ENCODE measurements around the gene MRTFB. TPM values are rescaled to one million over a fixed set of nuclear protein-coding genes. Genes with fewer than 3 reads are reported as not detected.

The MRTFB gene
- total RNA-seq, 1 experiment from 2014 or later: 90.5 TPM

GRCh38 chr16:14087590-14088154 lies 16.6 kb downstream of the MRTFB start:
- Histone ChIP-seq H3K4me1 (ENCODE audit: control insufficient read depth, insufficient read depth, low read length) (0 out of 2 replicates have a peak, but pooled peaks cover 6% of the 10 kb centered on the region), H3K27me3 (ENCODE audit: control insufficient read depth, insufficient read depth, low read length) (no peaks in the 10 kb centered on the region), H3K27ac (ENCODE audit: low read length) (no peak overlapping the region; the same call in 1 of the 2 replicates), H3K9me3 (ENCODE audit: control insufficient read depth, insufficient read depth, low read depth, low read length) (no peaks in the 10 kb centered on the region), H3K4me3 (ENCODE audit: low read depth in 2 of 2, low read length in 2 of 2) (no peak overlapping the region), H3K36me3 (ENCODE audit: control insufficient read depth, insufficient read depth, low read length) (no peaks in the 10 kb centered on the region)
- in situ Hi-C loops (cut with HindIII; ENCODE audit: low pct_unique_long_range_greater_than_20kb, low sequenced_read_pairs): no loop called here
- ChIA-PET CTCF (no interaction called here), POLR2A (no interaction called here)
- intact Hi-C loops (cut with micrococcal nuclease; ENCODE audit: unreplicated experiment): no loop called here
- TF ChIP-seq SIN3A (IDR thresholded peaks at IDR 0.05; ENCODE audit: borderline replicate concordance, insufficient read depth, low read depth, low read length) (no peak), TCF7L2 (IDR thresholded peaks at IDR 0.05; ENCODE audit: low read depth, low read length) (no peak), POLR2AphosphoS5 (IDR thresholded peaks at IDR 0.05; ENCODE audit: low read depth, low read length) (no peak)
- TF ChIP-seq, protein P1, sequence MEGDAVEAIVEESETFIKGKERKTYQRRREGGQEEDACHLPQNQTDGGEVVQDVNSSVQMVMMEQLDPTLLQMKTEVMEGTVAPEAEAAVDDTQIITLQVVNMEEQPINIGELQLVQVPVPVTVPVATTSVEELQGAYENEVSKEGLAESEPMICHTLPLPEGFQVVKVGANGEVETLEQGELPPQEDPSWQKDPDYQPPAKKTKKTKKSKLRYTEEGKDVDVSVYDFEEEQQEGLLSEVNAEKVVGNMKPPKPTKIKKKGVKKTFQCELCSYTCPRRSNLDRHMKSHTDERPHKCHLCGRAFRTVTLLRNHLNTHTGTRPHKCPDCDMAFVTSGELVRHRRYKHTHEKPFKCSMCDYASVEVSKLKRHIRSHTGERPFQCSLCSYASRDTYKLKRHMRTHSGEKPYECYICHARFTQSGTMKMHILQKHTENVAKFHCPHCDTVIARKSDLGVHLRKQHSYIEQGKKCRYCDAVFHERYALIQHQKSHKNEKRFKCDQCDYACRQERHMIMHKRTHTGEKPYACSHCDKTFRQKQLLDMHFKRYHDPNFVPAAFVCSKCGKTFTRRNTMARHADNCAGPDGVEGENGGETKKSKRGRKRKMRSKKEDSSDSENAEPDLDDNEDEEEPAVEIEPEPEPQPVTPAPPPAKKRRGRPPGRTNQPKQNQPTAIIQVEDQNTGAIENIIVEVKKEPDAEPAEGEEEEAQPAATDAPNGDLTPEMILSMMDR (IDR thresholded peaks at IDR 0.05): no peak
- TF ChIP-seq, protein P2, sequence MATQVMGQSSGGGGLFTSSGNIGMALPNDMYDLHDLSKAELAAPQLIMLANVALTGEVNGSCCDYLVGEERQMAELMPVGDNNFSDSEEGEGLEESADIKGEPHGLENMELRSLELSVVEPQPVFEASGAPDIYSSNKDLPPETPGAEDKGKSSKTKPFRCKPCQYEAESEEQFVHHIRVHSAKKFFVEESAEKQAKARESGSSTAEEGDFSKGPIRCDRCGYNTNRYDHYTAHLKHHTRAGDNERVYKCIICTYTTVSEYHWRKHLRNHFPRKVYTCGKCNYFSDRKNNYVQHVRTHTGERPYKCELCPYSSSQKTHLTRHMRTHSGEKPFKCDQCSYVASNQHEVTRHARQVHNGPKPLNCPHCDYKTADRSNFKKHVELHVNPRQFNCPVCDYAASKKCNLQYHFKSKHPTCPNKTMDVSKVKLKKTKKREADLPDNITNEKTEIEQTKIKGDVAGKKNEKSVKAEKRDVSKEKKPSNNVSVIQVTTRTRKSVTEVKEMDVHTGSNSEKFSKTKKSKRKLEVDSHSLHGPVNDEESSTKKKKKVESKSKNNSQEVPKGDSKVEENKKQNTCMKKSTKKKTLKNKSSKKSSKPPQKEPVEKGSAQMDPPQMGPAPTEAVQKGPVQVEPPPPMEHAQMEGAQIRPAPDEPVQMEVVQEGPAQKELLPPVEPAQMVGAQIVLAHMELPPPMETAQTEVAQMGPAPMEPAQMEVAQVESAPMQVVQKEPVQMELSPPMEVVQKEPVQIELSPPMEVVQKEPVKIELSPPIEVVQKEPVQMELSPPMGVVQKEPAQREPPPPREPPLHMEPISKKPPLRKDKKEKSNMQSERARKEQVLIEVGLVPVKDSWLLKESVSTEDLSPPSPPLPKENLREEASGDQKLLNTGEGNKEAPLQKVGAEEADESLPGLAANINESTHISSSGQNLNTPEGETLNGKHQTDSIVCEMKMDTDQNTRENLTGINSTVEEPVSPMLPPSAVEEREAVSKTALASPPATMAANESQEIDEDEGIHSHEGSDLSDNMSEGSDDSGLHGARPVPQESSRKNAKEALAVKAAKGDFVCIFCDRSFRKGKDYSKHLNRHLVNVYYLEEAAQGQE (IDR thresholded peaks at IDR 0.05; ENCODE audit: insufficient read depth in 1 of 2, low read depth in 2 of 2, low read length in 1 of 2): no peak
- BruUV-seq (replicated peaks): no TSS peak
- no peak for ATAC-seq
- DNase-seq (ENCODE audit: low read depth, low spot score): no peak

DNA sequence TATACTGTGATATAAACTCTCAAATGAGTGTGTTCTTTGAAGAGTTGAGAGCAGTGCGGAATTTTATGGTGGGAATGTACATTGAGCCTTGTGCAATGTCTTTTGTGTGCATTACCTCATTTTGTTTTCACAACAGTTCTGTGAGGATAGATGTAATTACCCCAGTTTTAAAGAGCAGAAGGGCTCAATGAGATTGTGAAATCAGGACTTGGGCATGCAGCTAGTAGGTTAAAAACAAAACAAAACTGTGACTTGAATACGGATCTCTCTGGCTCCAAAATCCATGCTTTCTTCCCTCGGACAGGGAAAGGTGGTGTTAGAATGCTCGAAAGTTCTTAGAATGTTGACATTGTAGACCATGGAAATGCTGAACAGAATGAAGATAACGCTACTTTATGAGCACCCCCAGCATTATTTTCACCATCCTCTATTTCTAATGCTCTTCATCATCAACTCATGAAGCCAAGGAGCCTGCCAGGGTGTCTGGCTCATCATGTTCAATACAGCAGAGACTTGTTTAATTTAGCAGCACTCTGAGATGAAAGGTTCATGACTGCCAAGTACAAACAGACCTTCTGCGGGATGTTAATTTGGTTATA lies 17.1 kb downstream of the MRTFB start:
- H3K4me3 ChIP-seq (ENCODE audit: low read depth in 2 of 2, low read length in 2 of 2): no peak overlapping the region
- no peaks in the 10 kb centered on the region for H3K36me3 ChIP-seq (ENCODE audit: control insufficient read depth, insufficient read depth, low read length)
- intact Hi-C loops (cut with micrococcal nuclease; ENCODE audit: unreplicated experiment) (no loop called here), in situ Hi-C loops (cut with HindIII; ENCODE audit: low pct_unique_long_range_greater_than_20kb, low sequenced_read_pairs) (no loop called here)
- no peak for TF ChIP-seq SIN3A (IDR thresholded peaks at IDR 0.05; ENCODE audit: borderline replicate concordance, insufficient read depth, low read depth, low read length)
- TF ChIP-seq, protein P1 (IDR thresholded peaks at IDR 0.05): no peak
- TF ChIP-seq, protein P2 (IDR thresholded peaks at IDR 0.05; ENCODE audit: insufficient read depth in 1 of 2, low read depth in 2 of 2, low read length in 1 of 2): no peak
- no peak for TF ChIP-seq POLR2AphosphoS5 (IDR thresholded peaks at IDR 0.05; ENCODE audit: low read depth, low read length)
- TF ChIP-seq TCF7L2 (IDR thresholded peaks at IDR 0.05; ENCODE audit: low read depth, low read length): no peak
- DNase-seq (ENCODE audit: low read depth, low spot score) (no peak), ATAC-seq (no peak)
- H3K4me1 ChIP-seq (ENCODE audit: control insufficient read depth, insufficient read depth, low read length): 0 out of 2 replicates have a peak, but pooled peaks cover 6% of the 10 kb centered on the region
- POLR2A ChIA-PET: no interaction called here
- CTCF ChIA-PET: no interaction called here
- no peaks in the 10 kb centered on the region for H3K27me3 ChIP-seq (ENCODE audit: control insufficient read depth, insufficient read depth, low read length)
- no peaks in the 10 kb centered on the region for H3K9me3 ChIP-seq (ENCODE audit: control insufficient read depth, insufficient read depth, low read depth, low read length)
- no peak overlapping the region for H3K27ac ChIP-seq (ENCODE audit: low read length)
- BruUV-seq (replicated peaks): no TSS peak
